A549 treated with RU486 at 1 μM for 4 hours (cell line): ENCODE measurements around the gene BACE2. TPM values are rescaled to one million over a fixed set of nuclear protein-coding genes. Genes with fewer than 3 reads are reported as not detected.

ENCODE experiments used
- total RNA-seq: library from RNA; stranded (reverse); fragments of 200-300 nt; extraction: Qiagen RNA extraction; gene quantifications from 5 replicates; pipeline ENCODE4 v1.2.3, GENCODE V29; 2022; ENCODE audit warnings: low read depth

The BACE2 gene
- 20.4 to 22.0 TPM (median 21.6 TPM) in 5 replicates for total RNA-seq

GRCh38 chr21:41167348-41168342, at the start of gene BACE2:
Gene BACE2, plus strand, starts transcription at chr21:41168160. Its CDS starts 104 bp downstream, at chr21:41168264.

GRCh38 chr21:41316200-41317062, 148.5 kb downstream of the BACE2 start, which contains the start of gene FAM3B:
Gene FAM3B, plus strand, starts transcription at chr21:41316801. Its CDS starts 79 bp downstream, at chr21:41316880.

Other genes with a start within 250 kb of the BACE2 start
- gene FAM3B, start 148.6 kb downstream of the BACE2 start, total RNA-seq, result not detected in 5 replicates
- 0.03 to 0.26 TPM (median 0.21 TPM) in 3 of 5 replicates, not detected in the others for gene MX2, start 193.9 kb downstream of the BACE2 start, total RNA-seq